LNCaP clone FGC (cell line): Measurements from ENCODE around the gene PGP.

Experiments
- DNase-seq: peaks from one replicate; pipeline ENCODE4 v3.0.0-alpha.2; 2011; ENCODE audit warnings: low read depth
- H3K4me3 ChIP-seq: 2 replicates; pipeline ENCODE4 v1.5.1; 2011; ENCODE audit warnings: mild to moderate bottlenecking, low read depth, low read length, control low read depth
- CTCF ChIP-seq: IDR thresholded peaks from 2 replicates; pipeline ENCODE4 v1.5.1; 2012; ENCODE audit warnings: mild to moderate bottlenecking; ENCODE audit not compliant: control insufficient read depth, insufficient read depth; ENCODE audit errors: extremely low read depth

PGP gene

GRCh38 chr16:2212362-2213324 lies 2.0 kb downstream of the PGP start:
- peak; percentile 89 for DNase-seq
- H3K4me3 ChIP-seq: peak overlapping the region; percentile 66
- TF ChIP-seq CTCF: no peak

- no peak overlapping the region for H3K4me3 ChIP-seq
- no peak for DNase-seq
- TF ChIP-seq CTCF: no peak
Measured at GRCh38 chr16:2211923-2212347, 2.7 kb downstream of the PGP start.

GRCh38 chr16:2210386-2211365 lies 4.0 kb downstream of the PGP start, which contains the start of gene BRICD5:
Gene BRICD5 (minus strand): TSS chr16:2210863. CDS start chr16:2210833, 30 bp downstream.
- no peak for TF ChIP-seq CTCF
- DNase-seq: no peak
- no peak within 1 kb of the TSS for H3K4me3 ChIP-seq

GRCh38 chr16:2210009-2210332 lies 4.7 kb downstream of the PGP start:
- DNase-seq: no peak
- no peak for TF ChIP-seq CTCF
- no peak overlapping the region for H3K4me3 ChIP-seq

GRCh38 chr16:2209258-2210008 lies 5.2 kb downstream of the PGP start:
- TF ChIP-seq CTCF: no peak
- no peak overlapping the region for H3K4me3 ChIP-seq
- DNase-seq: no peak

GRCh38 chr16:2208772-2209171 lies 5.9 kb downstream of the PGP start:
- DNase-seq: no peak
- no peak for TF ChIP-seq CTCF
- H3K4me3 ChIP-seq: no peak overlapping the region
